ENCODE data around the gene ATP2A1. TPM values are rescaled to one million over a fixed set of nuclear protein-coding genes. Genes with fewer than 3 reads are reported as not detected.

ATP2A1 gene
- total and polyA plus RNA-seq, 2 of the 13 experiments (the other 11 are each of a cell fraction or from before 2014, with no cell fraction given), result 3.2 to 12.5 TPM

GRCh38 chr16:28865722-28866453 is 12.4 kb upstream of the ATP2A1 start (continued):
- TF ChIP-seq PATZ1 (CRISPR knock-in tag; IDR thresholded peaks at IDR 0.05) (peak; percentile 84), ZNF33A (CRISPR knock-in tag; IDR thresholded peaks at IDR 0.05; ENCODE audit: borderline replicate concordance) (no peak), ZSCAN29 (CRISPR knock-in tag; conservative IDR thresholded peaks at IDR 0.05) (no peak), PCBP1 (IDR thresholded peaks at IDR 0.05; ENCODE audit: borderline replicate concordance, low read depth, low read length) (no peak; the same call in 1 of the 2 replicates), GZF1 (CRISPR knock-in tag; IDR thresholded peaks at IDR 0.05) (no peak), PRDM10 (CRISPR knock-in tag; IDR thresholded peaks at IDR 0.05; ENCODE audit: low read depth) (no peak), SKIL (CRISPR knock-in tag; IDR thresholded peaks at IDR 0.05; ENCODE audit: borderline replicate concordance) (no peak), ZNF432 (CRISPR knock-in tag; IDR thresholded peaks at IDR 0.05; ENCODE audit: borderline replicate concordance) (no peak), NFIB (CRISPR knock-in tag; IDR thresholded peaks at IDR 0.05; ENCODE audit: borderline replicate concordance) (no peak), ZC3H4 (CRISPR knock-in tag; IDR thresholded peaks at IDR 0.05; ENCODE audit: borderline replicate concordance) (no peak), RFX3 (CRISPR knock-in tag; IDR thresholded peaks at IDR 0.05) (no peak), ZKSCAN5 (CRISPR knock-in tag; IDR thresholded peaks at IDR 0.05) (no peak), ELF3 (CRISPR knock-in tag; IDR thresholded peaks at IDR 0.05) (no peak), MNT (IDR thresholded peaks at IDR 0.05) (no peak), KLF12 (CRISPR knock-in tag; IDR thresholded peaks at IDR 0.05; ENCODE audit: borderline replicate concordance) (no peak), SOX6 (IDR thresholded peaks at IDR 0.05) (no peak), SOX6 (CRISPR knock-in tag; IDR thresholded peaks at IDR 0.05) (no peak), ZNF20 (CRISPR knock-in tag; IDR thresholded peaks at IDR 0.05) (no peak), ZMAT5 (CRISPR knock-in tag; IDR thresholded peaks at IDR 0.05; ENCODE audit: borderline replicate concordance, low read depth) (no peak), ZNF333 (CRISPR knock-in tag; IDR thresholded peaks at IDR 0.05; ENCODE audit: borderline replicate concordance) (no peak)

All from HepG2 (cell line).